VCaP (cell line): ENCODE measurements around the gene CD320.
"Not testable (repeated sequence)": the region's sequence is repeated elsewhere in the genome, so short reads cannot be mapped to it uniquely, and the experiment has no call there.

Experiments
- H3K27ac ChIP-seq: fragments of 450-650 bp; 2 replicates; pipeline ENCODE4 v1.5.1; 2017
- TF ChIP-seq, protein P1 (sequence below): fragments of 450-650 bp; conservative IDR thresholded peaks from 2 replicates; pipeline ENCODE4 v1.5.1; 2017; ENCODE audit warnings: mild to moderate bottlenecking, moderate library complexity

Gene CD320

DNA sequence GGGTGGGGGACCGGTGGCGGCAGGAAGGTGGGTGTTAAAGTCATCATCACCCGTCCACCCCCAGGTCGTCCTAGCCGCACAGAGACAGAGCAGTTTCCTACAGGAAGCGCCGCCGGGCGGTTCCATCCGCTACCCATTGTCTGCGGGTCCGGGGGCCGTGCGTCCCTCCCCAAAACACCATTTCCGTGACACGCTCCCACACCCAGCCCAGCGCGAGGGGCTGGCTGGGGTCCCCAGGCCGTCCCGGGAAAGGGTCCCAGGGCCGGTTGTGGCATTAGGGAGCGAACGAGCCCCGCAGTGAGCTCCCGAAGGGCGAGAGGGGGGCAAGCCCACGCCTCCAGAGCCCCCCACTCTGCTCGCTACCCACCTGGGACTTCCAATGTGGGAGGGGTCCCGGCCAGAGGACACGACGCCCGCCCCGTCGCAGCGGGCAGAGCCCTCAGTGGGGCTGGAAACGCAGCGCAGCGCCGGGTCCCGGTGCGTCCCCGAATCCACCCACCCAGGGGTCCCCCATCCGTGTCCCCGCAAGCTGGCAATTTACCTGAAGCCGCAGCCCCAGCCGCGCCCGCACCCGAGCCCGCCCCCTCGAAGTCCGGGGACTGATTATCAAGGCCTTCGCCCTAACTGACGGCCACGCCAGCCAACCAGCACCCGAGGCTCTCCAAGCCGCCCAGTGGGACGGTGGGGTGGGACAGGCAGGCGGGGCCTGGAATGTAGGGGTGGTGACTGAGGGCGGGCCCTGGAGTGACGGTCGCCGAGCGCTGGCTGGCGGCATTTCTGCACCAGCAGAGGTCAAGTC is 34.7 kb upstream of the CD320 start, which contains the start of gene KANK3:
TSS of gene KANK3 (minus strand) at position 579 of the 799 bp plus-strand sequence. CDS start 5,434 bp downstream, outside the sequence.
- TF ChIP-seq, protein P1, sequence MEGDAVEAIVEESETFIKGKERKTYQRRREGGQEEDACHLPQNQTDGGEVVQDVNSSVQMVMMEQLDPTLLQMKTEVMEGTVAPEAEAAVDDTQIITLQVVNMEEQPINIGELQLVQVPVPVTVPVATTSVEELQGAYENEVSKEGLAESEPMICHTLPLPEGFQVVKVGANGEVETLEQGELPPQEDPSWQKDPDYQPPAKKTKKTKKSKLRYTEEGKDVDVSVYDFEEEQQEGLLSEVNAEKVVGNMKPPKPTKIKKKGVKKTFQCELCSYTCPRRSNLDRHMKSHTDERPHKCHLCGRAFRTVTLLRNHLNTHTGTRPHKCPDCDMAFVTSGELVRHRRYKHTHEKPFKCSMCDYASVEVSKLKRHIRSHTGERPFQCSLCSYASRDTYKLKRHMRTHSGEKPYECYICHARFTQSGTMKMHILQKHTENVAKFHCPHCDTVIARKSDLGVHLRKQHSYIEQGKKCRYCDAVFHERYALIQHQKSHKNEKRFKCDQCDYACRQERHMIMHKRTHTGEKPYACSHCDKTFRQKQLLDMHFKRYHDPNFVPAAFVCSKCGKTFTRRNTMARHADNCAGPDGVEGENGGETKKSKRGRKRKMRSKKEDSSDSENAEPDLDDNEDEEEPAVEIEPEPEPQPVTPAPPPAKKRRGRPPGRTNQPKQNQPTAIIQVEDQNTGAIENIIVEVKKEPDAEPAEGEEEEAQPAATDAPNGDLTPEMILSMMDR = no peak
- no peak within 1 kb of the TSS for H3K27ac ChIP-seq

DNA sequence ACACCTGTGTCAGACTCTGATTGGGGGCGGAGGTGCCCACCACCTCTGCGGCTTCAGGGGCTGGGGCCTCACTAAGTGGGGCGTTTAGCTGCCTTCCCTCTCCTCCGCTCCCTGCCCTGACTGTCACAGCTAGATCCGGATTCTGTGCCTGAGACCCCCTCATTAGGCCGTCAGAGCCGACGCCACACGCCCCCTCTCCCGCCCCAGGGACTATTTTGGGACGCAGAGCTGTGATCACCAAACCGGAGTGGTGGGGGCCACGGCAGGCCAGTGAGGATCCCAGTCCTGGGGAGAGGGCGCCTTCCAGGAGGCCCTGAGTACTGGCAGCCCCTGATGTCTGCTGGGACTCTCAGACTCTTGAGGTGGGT is 34.1 kb upstream of the CD320 start:
- TF ChIP-seq, protein P1 = no peak
- H3K27ac ChIP-seq = no peak overlapping the region

DNA sequence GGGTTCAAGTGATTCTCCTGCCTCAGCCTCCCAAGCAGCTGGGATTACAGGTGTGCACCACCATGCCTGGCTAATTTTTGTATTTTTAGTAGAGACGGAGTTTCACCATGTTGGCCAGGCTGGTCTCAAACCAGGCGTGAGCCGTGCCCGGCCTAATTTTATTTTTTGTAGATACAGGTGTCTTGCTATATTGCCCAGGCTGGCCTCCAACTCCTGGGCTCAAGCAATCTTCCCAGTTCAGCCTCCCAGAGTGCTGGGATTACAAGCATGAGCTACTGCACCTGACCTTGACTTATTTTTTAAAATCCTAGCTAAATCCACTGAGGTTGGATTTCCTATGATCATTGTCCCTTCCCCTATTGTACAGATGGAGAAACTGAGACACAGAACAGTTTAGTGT is 33.3 kb upstream of the CD320 start:
- H3K27ac ChIP-seq = not testable (repeated sequence)

DNA sequence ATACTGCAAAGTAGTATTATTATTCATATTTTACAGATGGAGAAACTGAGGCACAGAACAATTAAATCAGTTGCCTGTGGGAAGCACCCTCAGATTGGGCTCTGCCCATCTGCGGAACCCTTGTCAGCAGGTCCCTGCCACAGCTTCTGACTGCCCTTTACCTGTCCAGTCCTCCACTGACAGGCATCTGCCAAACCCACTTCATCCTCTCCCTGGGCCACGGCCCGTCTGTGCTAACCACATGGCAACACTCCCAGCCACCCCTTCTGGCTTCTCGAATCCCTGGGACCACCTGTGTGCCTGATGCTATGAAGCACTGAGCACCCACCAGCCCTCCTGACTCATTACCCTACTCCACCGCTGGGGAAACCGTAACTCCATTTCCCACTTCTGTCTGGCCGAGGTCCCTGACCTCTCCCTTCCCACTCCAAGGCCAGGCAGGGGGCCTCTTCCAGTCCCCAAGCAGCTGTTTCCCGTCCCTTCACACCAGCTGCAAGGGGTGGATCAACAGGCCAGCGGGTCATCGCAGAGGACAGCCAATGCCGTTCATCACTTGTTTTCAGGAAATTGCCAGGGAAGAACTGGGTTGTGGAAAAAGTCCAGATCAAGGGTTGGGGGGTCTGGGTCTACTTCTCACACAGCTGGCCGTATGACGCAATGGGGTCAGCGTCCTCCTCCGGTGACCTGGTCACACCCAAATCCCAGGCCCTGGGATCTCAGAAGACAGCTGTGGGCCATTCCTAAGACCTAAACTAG is 32.4 kb upstream of the CD320 start:
- TF ChIP-seq, protein P1 = no peak
- H3K27ac ChIP-seq = no peak overlapping the region

DNA sequence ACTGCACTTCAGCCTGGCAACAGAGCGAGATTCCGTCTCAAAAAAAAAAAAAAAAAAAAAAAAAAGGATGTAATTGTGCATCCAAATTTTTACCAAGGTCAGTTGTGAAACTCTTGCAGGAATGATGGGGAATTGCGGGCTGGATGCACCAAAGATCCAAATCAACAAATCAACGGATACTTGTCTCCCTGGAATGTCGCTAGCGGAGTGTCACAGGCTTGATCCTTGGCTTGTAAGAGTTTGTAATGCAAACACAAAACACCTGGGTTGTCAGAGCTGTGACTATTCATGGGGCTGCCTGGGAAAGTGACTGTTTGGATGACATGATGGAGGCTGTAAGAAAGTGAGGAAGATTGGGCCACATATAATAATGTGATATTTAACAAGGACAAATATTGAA is 30.7 kb upstream of the CD320 start:
- no peak overlapping the region for H3K27ac ChIP-seq
- TF ChIP-seq, protein P1 = no peak

DNA sequence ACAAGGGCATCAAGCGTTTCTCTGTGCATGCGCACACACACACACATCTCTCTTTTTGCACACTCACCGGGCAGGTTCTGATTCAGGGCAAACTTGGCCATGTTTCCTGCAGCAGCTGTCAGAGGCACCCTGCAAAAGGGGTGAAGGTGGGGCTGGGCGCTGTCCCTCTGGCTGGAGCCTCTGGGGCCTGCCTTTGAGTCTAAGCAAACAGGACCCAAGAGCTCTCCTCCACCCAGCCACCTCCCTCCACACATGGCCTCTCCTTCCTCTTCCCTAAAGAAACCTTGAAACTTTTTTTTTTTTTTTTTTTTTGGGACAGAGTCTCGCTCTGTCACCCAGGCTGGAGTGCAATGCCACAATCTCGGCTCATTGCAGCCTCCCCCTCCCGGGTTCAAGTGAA is 29.6 kb upstream of the CD320 start:
- no peak overlapping the region for H3K27ac ChIP-seq
- TF ChIP-seq, protein P1 = no peak

DNA sequence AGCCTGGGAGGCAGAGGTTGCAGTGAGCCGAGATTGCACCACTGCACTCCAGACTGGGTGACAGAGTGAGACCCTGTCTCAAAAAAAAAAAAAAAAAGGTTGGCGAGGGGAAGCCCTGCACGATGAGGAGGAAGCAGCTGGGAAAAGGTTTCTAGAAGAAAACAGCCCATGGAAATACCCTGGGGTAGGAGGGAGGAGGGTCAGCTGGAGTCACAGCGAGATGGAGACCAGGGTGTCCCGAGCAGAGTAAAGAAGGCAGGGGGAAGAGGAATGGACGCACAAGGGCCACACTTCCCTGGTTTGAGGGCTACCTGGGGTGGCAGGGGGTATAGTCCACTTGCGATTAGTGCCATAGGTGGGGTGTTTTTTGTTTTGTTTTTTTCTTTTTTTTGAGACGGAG is 28.5 kb upstream of the CD320 start:
- no peak overlapping the region for H3K27ac ChIP-seq
- TF ChIP-seq, protein P1 = no peak
